CD1c-positive myeloid dendritic cell (primary cell): ENCODE data around the gene CYP1A2.
"Not testable (repeated sequence)": the region's sequence is repeated elsewhere in the genome, so short reads cannot be mapped to it uniquely, and the experiment has no call there.

ENCODE experiments used
- DNase-seq: peaks from one replicate; pipeline ENCODE4 v3.0.0-alpha.2; 2016; ENCODE audit errors: extremely low spot score

The CYP1A2 gene, protein sequence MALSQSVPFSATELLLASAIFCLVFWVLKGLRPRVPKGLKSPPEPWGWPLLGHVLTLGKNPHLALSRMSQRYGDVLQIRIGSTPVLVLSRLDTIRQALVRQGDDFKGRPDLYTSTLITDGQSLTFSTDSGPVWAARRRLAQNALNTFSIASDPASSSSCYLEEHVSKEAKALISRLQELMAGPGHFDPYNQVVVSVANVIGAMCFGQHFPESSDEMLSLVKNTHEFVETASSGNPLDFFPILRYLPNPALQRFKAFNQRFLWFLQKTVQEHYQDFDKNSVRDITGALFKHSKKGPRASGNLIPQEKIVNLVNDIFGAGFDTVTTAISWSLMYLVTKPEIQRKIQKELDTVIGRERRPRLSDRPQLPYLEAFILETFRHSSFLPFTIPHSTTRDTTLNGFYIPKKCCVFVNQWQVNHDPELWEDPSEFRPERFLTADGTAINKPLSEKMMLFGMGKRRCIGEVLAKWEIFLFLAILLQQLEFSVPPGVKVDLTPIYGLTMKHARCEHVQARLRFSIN

DNA sequence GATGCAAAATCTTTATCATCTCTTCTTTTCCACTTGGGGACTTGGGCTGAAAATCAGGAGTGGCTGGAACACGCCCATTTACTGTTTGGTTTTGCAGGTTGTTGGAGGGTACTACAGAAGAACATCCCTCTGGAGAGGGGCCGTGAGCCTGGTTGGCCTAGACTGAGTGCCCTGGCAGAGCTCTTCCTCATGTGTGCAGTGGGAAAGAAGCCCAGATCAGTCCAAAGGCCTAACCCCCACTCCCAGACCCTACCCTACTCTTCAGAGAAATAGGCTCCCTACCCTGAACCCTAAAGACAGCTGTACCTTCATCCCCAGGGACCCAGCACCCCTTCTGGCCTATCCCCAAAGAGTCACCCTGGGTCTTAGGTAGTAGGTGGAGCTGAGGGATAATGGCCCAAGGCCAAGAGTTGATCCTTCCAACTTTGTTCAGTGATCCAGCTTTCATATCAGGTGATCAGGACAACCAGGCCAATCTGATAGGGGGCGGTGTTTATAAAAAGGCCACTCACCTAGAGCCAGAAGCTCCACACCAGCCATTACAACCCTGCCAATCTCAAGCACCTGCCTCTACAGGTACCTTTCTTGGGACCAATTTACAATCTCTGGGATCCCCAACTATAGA, at the start of gene CYP1A2:
TSS of gene CYP1A2 (plus strand) at position 524 of the 625 bp plus-strand sequence. CDS start 894 bp downstream, outside the sequence.
- no peak for DNase-seq

DNA sequence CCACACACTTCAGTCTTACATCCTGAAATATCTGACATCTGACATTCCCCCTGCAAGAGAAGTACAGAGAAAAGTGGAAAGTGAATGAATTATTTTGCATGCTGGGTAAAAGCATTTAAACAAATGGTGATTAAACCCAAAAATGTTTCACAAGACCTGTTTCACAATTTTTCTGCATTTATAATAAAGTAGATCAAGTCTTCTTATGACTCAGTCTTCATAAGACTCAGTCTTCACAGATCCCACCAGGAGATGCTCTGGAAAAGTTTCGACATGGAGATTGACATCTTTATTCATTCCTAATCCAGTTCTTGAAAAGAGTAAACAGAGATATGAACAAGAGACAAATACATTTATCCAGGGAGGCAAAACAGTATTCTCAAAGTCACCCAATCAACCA, 39.6 kb upstream of the CYP1A2 start:
- DNase-seq, result peak; percentile 21

DNA sequence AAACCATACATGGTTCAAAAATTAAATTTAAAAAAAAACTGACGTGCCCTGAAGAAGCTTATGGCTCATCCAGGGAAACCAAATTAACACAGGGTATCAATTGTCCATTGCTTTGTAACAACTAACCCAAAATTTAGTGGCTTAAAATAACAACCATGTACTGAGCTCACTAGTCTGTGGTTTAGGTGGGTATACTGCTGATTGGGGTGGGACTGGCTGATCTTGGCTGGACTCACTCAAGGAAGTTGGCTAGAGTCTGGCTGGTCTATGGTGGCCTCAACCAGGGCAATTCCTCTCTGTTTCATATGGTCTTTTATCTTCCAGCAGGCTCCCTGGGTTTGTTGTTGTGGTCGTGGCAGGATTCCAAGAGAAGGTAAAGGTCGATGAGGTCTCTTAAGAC, 38.8 kb upstream of the CYP1A2 start:
- no peak for DNase-seq

DNA sequence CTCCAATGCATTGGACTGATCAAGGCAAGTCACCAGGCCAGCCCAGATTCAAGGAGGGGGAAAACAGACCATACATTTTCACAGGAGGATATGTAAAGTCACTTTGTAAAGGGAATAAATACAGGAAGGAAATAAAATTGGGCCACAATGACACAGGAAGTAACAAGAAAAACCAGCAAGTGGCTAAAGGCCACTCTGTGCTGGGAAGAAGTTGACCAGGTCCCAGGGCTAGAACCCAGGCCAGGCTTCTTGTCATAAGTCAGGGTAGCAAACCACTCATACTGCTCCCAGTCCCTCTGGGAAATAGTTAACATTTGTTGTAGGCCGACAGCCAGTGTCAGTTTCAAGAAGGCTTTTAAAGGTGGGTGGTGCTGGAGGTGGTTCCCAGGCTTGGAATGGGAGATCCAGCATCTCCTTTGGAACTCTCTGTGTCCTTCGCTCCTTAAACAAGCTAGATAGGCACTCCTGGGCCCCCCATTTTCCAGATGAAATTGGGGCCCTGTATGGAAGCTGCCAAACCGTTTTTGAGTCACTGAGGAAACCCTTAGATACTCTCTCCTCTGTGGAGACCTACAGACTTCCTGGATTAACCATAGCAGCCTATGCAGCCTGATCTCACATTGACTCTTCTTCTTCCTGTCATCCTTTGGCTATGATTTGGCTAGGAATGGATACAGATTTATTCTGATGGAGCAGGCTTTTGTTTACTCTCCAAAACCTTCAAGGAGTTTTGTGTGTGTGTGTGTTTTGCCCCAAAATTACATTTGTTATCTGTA, 38.1 kb upstream of the CYP1A2 start:
- DNase-seq, result no peak

DNA sequence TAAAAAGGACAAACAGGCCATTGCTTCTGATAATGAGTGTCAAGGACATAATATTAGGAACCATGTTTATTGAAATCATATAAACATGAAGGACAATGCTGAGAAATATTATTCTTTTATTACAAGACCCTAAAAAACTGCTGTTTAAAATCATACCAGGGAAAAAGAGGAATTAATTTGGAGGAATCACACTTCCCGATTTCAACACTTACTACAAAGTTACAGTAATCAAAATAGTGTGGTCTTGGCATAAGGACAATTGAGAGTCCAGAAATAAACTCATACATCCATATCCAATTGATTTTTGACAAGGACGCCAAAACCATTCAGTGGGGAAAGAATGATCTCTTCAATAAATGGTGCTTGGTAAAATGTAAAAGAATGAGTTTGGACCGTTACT, 36.3 kb upstream of the CYP1A2 start:
- peak; percentile 53 for DNase-seq

DNA sequence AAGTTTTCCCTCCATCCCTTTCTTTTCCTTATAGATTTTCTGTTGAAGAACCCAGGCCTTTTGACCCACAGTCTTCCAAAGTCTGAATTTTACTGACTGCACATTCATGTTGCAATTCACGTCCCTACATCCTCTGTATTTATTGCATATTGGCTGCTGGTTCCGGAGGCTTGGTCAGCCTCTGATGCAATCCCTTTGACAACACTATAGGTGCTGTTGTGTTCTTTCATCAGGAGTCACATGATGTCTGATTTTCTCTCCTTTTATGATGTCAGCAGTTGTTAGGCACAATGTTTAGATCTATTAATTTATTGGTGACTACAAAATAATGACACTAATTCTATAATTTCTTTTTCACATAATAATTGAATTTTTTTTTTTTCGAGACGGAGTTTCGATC, 32.0 kb upstream of the CYP1A2 start:
- DNase-seq, result peak; percentile 19

DNA sequence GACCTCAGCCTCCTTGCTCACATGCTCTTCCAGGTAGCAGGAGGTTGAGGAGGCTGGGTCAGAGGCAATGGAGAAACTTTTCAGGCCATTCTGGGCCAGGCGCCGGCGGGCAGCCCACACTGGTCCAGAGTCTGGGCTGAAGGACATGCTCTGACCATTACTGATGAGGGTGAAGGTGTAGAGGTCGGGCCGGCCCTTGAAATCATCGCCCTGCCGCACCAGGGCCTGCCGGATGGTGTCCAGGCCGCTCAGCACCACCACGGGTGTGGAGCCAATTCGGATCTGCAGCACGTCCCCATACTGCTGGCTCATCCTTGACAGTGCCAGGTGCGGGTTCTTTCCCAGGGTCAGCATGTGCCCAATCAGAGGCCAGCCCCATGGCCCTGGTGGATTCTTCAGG, 26.1 kb upstream of the CYP1A2 start:
- no peak for DNase-seq

DNA sequence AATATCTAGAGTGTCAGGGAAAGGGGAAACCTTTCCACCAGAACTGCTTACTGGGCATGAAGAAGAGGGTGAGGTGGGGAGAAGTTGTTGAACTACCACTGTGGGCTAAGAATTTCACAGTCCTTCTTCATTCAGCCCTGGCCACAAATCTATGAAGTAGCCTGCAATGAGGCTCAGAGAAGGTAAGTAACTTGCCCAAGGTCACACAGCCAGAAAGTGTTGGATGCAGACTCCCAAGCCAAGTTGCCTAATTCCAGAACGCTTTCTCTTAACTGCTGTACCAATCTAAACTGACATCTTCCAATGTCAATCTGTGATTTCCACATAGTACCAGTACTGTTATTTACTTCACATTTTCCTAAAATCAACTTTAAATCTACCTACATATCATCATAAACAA, 25.5 kb upstream of the CYP1A2 start:
- DNase-seq, result no peak

DNA sequence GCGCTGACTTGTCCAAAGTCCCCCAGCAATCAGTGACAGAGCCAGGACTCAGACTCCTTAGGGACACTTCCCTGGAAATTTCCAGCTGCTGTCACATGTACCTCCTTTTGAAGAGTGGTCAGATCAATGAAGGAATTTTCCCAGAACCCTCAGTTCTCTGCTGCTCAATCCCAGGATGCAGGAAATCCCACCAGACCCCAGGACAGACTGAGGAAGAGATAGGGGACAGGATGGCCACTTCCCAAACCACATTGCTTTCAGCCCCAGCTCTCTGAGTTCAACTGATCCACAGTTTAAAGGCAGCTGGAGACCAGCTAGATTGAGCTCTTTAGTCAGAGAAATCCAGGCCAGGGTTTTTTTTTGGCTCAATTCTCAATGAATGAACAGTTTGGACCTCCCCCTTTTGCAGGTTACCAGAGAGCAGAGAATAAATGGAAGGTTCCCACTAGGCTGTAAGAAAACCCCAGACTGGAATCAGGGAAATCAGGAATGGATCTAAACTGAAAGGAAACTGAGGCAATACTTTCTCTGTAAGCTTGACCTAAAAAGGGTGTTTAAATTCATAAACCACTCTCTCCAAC, 24.8 kb upstream of the CYP1A2 start:
- DNase-seq, result peak; percentile 48

DNA sequence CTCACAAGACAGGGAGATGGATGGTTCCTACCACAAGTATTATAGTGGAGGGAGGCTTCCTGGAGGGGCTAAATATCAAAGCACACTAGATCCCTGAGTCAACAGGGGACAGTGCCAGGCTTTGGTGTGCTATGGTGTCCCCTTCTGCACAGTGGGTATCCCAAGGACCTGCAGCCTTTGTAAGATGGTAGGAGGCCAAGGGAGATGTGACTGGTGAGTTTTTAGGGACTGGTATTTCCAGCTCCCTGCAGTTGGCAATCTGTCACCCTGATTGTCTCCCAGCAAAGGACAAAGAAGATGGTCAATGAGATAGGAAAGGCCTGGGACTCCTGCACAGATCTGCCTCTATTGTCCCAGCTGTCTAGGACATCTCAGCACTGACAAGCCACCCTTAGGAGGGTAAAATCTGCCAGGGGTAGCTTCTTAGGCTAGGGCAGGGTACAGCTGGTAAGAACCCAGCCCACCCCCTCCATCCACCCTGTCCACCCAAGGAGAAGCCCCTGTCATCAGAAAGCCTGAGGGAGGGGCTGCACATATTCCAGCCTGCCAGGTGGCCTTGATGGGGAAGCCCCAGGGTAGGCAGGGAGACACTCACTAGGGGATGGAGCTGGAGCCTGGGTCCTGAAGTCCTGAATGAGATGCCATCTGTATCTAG, 23.9 kb upstream of the CYP1A2 start:
- DNase-seq, result no peak

DNA sequence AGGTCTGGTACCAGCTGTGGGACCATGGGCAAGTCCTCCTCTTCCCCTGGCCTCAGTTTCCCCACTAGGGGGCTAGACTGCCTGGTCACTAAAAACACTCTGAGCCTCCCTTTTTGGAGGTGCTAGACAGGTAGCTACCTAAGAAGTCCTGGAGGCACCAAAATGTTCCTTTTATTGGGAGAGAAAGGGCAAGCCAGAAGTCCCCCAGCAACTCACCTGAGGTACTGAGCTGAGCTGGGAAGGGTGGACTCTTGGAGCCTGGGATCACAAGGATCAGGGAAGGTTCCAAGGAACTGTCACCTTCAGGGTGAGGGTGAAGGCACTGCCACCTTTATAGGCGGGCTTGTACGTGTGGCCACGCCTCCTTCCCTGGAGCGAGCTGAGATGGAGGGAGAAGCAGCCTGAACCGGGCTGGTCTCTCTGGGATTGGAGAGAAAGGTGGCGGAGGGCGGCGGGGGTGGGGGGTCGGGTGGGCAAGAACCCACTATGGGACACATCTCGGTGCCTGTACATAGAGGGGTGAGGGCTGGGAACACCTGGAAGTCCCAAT, 23.3 kb upstream of the CYP1A2 start, which contains the start of gene CYP1A1:
TSS of gene CYP1A1 (minus strand) at position 304 of the 550 bp plus-strand sequence. CDS start 2,431 bp downstream, outside the sequence.
- no peak for DNase-seq

DNA sequence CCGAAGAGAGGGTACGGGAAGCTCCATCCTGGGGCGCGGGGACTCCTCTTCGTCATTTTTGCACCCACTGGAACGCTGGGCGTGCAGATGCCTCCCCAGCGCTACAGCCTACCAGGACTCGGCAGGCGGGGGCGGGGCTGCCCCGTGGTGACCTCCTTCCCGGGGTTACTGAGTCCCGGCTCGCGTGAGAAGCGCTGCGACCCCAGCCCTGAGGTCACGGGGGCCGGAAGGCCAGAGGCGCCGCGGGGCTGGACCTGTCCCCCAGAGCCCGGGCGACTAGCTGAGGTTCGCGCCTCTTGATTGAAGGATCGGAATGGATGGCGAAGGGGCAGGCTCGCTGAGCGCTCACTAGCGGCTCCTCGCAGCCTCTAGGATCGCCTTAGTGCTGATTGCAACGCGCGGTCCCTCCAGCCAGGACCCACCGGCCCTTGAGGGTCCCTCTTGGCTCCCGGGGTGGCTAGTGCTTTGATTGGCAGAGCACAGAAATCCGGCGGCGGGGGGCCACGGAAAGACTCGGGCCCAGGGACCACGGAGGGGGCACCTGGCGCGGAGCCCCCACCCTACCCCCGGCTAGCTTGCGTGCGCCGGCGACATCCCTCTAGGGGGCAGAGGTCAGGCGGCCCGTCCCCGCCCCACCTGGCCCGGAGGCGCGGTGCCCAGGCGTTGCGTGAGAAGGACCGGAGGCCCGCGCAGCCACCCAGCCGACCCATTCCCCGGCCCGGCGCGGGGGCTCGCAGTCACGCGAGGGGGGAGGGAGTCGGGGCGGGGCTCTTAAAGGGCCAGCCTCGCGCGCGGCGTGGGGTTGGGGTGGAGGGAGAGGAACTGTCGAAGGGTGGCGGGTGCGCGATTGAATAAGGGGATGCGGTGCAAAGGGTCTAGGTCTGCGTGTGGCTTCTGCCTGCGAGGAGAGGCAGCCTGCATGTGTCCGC, 22.5 kb upstream of the CYP1A2 start:
- peak; percentile 64 for DNase-seq

DNA sequence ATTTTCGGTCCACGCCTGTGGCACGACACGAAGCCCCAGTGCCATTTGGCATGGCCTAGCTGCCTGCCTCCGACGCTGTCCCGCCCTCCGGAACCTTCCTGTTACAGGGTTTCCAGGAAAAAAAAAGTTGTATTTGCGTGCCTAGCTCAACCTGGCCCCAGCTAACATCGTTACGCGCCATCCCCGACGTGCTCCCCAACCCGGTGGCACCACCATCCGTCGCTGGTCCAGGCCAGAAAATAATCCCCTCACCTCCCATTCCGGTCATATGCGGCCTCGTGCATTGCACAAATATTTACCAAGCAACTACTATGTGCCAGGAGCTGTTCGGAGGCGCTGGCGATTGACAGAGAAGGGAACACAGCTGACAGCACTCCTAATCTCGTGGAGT, 21.9 kb upstream of the CYP1A2 start:
- DNase-seq, result no peak

DNA sequence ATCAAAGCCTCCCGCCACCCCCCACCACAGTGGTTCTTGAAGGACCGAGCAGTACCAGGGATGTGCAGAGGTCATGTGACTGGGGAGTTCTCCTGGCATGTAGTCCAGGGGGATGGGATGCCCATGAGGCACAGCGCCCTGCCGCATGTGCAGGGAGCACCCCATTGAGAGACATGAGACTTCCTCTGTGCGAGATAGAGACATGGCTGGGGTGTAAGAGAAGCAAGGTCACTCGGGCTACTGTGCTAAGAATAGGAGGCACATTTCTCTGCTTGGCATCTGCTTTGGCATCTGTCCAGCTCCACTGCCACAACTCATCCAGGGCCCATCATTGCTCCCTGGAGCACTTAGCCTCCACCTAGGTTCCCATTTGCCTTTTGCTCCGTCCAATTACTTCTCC, 20.9 kb upstream of the CYP1A2 start:
- DNase-seq, result no peak

DNA sequence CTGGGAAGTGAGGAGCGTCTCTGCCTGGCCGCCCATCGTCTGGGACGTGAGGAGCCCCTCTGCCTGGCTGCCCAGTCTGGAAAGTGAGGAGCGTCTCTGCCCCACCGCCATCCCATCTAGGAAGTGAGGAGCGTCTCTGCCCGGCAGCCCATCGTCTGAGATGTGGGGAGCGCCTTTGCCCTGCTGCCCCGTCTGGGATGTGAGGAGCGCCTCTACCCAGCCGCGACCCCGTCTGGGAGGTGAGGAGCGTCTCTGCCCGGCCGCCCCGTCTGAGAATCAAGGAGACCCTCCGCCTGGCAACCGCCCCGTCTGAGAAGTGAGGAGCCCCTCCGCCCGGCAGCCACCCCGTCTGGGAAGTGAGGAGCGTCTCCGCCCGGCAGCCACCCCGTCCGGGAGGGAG, 19.9 kb upstream of the CYP1A2 start:
- DNase-seq, result not testable (repeated sequence)

DNA sequence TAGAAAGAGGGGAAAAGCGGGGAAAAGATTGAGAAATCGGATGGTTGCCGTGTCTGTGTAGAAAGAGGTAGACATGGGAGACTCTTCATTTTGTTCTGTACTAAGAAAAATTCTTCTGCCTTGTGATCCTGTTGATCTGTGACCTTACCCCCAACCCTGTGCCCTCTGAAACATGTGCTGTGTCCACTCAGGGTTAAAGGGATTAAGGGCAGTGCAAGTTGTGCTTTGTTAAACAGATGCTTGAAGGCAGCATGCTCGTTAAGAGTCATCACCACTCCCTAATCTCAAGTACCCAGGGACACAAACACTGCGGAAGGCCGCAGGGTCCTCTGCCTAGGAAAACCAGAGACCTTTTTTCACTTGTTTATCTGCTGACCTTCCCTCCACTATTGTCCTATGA, 19.3 kb upstream of the CYP1A2 start:
- not testable (repeated sequence) for DNase-seq

DNA sequence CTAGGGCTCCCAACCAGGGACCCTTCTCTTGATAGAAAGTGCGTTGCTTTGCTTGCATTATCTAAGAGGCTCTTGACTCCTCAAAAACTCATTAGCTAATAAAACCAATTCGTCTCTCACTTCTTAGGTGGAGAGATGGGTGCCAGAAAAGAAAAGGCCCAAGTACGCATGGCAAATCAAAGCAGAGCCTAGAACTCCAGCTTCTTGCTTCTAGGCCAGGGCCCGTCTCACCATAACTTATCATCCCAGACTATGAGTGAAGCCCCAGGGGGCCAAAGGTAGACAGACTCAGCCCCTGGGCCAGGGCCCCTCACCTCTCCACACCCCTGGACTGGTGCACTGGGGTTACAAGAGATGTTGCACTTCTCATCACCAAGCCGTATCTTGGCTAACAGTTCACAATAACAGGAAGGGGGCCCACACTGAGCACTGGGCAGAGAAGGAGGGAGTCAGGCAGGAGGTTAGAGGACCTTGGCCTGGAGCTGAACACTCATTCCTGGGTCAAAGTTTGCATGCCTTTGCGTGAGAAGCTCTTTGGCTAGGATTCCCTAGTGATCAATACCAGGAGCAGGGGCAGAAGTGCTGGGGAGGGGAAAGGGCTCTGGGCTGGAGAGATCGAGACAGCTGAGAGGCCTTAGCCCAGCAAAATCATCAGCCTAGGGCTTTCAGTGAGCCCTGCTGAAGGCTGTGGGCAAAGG, 17.9 kb upstream of the CYP1A2 start:
- DNase-seq, result no peak

DNA sequence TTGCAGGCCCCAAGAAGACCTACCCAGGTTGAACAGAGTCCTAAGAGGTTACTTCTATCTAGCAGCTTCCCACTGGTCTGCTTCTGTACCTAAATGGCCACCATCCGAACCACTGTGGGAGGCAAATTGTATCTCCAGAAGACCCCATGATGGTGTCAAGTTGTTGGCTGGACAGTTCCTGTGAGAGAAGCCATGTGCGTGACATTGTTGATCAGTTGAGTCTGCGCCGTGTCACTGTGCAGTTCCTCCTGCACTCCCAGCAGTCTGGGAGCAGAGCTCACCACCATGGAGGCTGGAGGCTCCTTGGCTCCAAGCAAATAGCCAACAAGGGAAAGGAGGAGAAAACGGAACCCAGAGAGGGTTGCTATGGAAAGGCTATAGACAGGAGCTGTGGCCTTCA, 15.8 kb upstream of the CYP1A2 start:
- no peak for DNase-seq

DNA sequence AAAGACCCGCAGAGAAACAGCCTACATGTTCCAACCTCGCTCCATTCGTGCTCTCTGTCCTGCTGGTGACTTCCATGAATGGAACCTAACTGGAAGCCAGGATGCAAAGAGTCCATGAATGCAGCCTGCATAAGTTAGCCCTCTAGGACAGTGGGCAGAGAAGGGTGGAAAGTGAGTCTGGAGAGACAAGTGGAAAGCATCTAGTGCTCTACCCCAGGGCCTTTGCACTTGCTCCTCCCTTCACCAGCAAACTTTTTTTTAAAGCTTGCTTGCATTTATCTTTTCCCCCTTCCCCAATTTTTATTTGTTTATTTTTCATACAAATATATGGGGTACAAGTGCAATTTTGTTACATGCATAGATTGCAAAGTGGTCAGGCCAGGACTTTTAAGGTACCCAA, 15.4 kb upstream of the CYP1A2 start:
- DNase-seq, result no peak
